GM19395 (cell line): ENCODE results near the gene THSD8.

Experiments
- ATAC-seq: cut with Tn5 transposase; IDR thresholded peaks from one replicate; pipeline ENCODE4 v1.9.1; 2021; ENCODE audit warnings: mild to moderate bottlenecking, moderate library complexity; ENCODE audit not compliant: unreplicated experiment

Gene THSD8

DNA sequence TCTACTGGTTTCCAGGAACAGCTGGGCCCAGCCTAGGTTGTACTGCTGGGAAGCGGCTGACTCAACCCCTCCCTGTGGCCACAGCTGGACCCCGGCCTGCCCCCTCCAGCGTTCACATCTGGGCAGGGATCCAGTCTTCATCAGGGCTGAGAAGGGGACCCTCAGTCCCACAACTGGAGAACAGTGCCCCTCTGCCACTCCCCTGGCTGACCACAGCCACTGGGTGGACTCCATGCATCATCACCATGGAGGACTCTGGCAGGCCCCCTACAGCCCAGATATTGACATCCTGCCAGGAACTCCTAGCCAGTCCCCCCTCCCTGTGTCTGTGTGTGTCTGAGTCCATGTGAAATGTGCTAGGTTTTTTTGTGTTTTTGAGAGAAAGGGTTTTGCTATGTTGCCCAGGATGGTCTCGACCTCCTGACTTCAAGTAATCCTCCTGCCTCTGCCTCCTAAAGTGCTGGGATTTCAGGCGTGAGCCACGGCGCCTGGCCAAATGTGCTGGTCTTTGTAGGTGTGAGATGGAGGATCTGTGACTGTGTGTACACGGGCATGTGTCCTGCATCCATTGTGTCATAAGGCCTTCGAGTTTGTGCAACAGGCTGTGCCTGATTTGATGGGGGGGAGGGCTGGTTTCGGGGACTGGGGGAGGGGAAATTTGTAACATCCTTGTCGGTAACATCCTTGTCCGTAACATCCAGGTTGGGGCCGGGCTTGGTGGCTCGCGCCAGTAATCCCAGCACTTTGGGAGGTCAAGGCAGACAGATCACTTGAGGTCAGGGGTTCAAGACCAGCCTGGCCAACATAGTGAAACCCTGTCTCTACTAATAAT is 22.5 kb upstream of the THSD8 start:
- no peak for ATAC-seq

GRCh38 chr19:12782174-12782423 is 19.8 kb upstream of the THSD8 start:
- no peak for ATAC-seq

GRCh38 chr19:12782424-12783290 is 19.2 kb upstream of the THSD8 start:
- no peak for ATAC-seq

- no peak for ATAC-seq
Measured at GRCh38 chr19:12783291-12783848, 18.5 kb upstream of the THSD8 start.

- ATAC-seq: no peak
Measured at GRCh38 chr19:12783849-12784393, 17.9 kb upstream of the THSD8 start.

DNA sequence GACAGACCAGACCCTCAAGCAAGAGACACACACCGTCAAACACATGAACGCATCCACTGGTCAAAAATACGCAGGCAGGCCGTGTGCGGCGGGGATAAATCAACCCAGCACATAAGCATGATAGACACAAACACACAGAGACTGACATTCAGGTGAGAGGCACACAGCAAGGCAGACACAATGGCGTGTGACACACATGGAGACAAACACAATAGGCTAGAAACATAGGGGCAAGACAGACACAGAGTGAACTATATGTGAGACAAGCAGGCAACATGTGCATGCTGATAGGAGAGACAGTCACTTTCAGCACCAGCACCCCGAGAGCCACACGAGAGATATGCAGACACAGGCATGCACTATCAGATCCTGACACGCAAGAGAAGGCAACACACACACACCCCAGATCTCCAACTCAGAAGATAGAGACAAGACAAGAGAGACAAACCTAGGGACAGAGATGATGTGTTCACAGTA is 17.4 kb upstream of the THSD8 start:
- no peak for ATAC-seq

- ATAC-seq: no peak
Measured at GRCh38 chr19:12784871-12785430, 16.9 kb upstream of the THSD8 start.

GRCh38 chr19:12785431-12786031 is 16.3 kb upstream of the THSD8 start:
- ATAC-seq: no peak

- ATAC-seq: no peak
Measured at GRCh38 chr19:12786141-12786870, 15.6 kb upstream of the THSD8 start.

- no peak for ATAC-seq
Measured at GRCh38 chr19:12786952-12787351, 14.9 kb upstream of the THSD8 start.

- ATAC-seq: no peak
Measured at GRCh38 chr19:12787458-12787857, 14.4 kb upstream of the THSD8 start.

GRCh38 chr19:12788042-12788681 is 13.7 kb upstream of the THSD8 start:
- ATAC-seq: no peak

GRCh38 chr19:12788682-12789097 is 13.2 kb upstream of the THSD8 start:
- no peak for ATAC-seq

DNA sequence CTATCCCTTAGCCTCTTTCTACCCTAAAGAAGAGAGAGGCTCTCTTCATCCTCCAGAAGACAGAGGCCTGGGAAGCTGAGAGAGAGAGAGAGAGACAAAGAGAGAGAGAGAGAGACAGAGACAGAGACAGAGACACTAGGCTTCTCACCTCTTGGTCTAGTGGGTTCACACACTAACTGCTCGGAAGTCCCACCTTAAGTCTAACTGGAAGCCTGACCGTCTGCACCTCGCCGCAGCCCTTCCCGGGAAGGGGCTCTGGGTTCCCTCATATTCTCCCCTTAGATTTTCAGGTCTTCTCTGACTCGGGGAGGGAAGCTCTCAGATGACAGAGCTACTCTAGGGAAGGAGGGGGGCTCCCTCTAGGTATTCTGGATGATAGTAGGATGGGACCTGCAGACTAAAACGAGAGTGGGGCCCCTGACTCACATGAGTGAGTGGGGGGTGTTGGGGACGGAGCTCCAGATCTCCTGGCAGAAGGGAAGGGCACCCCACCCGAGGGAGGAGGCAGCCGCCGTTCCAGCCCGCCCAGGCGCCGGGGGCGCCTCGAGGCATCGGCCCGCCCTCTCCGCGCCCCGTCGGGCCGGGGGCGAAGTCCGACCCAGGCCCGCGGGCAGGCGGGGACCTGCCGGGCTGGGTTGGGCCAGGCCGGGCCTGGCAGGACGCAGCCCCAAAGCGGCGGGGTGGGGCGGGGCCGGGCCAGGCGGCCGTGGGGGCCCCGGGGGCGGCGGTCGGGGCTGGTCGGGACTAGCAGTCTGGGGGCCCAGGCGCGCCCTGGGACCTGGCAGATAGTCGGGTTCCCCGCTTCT is 12.6 kb upstream of the THSD8 start:
- no peak for ATAC-seq

GRCh38 chr19:12789904-12790619 is 11.8 kb upstream of the THSD8 start:
- ATAC-seq: peak; percentile 33

GRCh38 chr19:12790628-12791344 is 11.1 kb upstream of the THSD8 start:
- ATAC-seq: no peak

- ATAC-seq: peak; percentile 32
Measured at GRCh38 chr19:12791345-12792050, 10.4 kb upstream of the THSD8 start, which contains the start of gene JUNB. TSS of gene JUNB (plus strand) at chr19:12791486. CDS start at chr19:12791772, 286 bp downstream.
